ENCODE data around the gene OR4D1.

DNA sequence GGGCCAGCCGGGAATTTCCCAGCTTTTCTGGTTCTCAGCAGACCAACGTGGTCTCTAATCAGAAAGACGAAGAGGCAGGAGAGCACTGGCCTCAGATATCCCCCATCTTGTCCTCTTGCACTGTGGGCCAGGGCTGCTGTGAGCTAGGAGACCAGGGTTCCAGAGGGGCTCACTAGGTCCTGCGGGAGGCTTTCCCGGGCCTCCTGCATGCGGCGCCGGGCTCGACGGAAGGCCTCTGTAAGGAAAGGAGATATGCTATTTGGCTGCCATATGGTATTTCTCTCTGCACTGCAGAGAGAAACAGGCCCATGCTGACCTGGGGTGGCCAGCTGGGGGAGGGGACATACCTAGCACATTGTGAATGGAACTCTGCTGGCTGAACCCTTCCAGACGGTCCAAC, 57.8 kb downstream of the OR4D1 start:
- TF ChIP-seq NFE2L2 (IDR thresholded peaks at IDR 0.05; ENCODE audit: low read depth, low read length) (no peak), SMC3 (IDR thresholded peaks at IDR 0.05; ENCODE audit: low read depth, low read length) (no peak), MXI1 (IDR thresholded peaks at IDR 0.05; ENCODE audit: borderline replicate concordance, low read depth, low read length) (no peak), CEBPB (IDR thresholded peaks at IDR 0.05; ENCODE audit: low read depth, low read length) (no peak), POLR2A (IDR thresholded peaks at IDR 0.05; ENCODE audit: low read depth, low read length) (no peak), MAZ (IDR thresholded peaks at IDR 0.05; ENCODE audit: borderline replicate concordance, low read depth, low read length) (no peak), RAD21 (IDR thresholded peaks at IDR 0.05; ENCODE audit: low read length) (no peak)
- TF ChIP-seq, protein P1, sequence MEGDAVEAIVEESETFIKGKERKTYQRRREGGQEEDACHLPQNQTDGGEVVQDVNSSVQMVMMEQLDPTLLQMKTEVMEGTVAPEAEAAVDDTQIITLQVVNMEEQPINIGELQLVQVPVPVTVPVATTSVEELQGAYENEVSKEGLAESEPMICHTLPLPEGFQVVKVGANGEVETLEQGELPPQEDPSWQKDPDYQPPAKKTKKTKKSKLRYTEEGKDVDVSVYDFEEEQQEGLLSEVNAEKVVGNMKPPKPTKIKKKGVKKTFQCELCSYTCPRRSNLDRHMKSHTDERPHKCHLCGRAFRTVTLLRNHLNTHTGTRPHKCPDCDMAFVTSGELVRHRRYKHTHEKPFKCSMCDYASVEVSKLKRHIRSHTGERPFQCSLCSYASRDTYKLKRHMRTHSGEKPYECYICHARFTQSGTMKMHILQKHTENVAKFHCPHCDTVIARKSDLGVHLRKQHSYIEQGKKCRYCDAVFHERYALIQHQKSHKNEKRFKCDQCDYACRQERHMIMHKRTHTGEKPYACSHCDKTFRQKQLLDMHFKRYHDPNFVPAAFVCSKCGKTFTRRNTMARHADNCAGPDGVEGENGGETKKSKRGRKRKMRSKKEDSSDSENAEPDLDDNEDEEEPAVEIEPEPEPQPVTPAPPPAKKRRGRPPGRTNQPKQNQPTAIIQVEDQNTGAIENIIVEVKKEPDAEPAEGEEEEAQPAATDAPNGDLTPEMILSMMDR (conservative IDR thresholded peaks at IDR 0.05; ENCODE audit: low read depth, low read length) = no peak

Measured in IMR-90 (cell line).